Colon (tissue), 2 donors: ENCODE data around the gene EPHB1.

ENCODE experiments used
- FAIRE-seq: peaks from 2 replicates; lab custom pipeline; 2012; peaks lifted over from hg19 to GRCh38; lab: Jason Lieb, UNC
- donor health status: control.
- donor health status: control.

Gene EPHB1

DNA sequence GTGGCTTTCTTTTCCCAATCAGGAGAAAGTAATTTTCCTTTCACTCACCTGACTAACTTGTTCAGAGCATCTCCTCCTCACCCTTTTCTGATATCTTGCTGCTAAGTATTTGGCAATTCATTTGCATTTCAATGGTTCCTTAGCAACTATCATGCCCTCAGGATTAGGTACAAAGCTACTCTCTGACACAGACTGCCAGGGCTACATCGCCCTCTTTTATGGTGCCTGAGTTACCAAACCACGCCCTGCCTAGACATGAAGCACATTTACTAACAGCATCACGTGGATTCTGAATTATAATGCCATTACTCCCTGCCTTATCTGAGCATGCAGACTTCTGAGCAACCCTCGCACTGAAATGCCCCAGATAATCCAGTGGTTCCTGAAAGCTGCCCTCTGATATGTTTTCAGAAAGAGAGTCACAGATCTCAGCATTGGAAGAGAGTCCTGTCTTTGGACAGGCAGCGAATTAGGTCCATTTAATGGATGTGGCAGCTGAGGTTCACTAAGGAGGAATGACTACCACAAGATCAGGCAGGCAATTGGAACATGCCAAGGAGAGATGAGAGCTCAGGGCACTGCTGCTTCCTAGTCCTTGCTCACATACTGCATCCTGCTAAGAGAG, 14.5 kb downstream of the EPHB1 start:
- no peak for FAIRE-seq

DNA sequence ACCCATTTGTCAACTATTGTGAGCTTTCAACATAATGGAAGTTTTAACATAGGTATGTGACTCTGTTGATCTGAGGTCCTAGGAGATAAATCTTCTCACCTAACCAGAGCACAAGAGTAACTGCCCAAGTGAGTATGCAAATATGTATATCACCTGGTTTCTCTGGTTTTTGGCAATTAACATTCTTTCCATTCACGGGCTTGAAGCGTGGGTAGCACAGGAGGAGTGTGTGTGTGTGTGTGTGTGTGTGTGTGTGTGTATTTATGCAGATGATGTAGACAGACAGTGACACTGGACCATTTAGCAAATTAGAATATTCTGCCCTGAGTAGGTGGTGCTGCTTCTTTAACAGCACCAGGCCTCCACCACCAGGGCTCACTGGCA, 15.0 kb downstream of the EPHB1 start:
- FAIRE-seq = no peak

GRCh38 chr3:134810850-134811249, 15.8 kb downstream of the EPHB1 start:
- FAIRE-seq = no peak

DNA sequence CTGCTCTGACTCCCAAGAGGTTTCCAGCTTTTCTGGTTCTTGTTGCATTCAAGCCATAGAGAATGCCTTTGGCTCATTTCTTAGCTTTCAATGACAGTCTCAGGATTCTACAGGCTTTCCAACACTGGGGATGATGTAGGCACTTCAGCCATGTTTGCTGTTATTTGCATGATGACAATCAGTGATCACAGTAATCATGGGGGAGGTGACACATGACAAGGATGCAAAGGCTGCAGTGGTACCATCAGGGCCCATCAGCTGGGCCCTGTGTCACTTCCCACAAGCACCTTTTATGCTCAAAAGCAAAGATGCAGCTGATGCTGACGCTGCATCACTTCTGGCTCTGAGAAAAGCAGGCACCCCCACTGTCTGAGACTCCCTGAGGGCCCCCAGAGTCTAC, 18.6 kb downstream of the EPHB1 start:
- no peak for FAIRE-seq

- FAIRE-seq = no peak
These were observed 20.5 kb downstream of the EPHB1 start for GRCh38 chr3:134815519-134815918.

DNA sequence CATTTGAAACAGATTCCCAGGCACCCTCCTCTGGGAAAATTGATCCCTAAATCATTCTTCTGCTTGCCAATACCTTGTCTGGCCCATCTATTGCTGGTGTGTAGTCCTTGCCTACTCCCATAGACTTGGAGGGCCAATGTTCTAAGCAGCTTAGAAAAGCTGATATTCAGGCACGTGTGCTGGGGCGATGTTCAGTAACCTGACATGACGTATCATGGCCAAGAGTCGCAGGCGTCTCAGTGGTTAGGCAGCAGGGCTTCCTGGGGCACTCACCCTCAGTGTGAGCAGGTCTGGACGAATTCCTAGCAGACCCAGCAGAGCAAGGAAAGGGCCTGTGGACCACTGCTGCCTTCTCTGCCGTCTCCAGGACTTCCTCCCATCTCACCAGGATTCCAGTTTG, 21.6 kb downstream of the EPHB1 start:
- FAIRE-seq = no peak

GRCh38 chr3:134817297-134817696, 22.2 kb downstream of the EPHB1 start:
- no peak for FAIRE-seq

DNA sequence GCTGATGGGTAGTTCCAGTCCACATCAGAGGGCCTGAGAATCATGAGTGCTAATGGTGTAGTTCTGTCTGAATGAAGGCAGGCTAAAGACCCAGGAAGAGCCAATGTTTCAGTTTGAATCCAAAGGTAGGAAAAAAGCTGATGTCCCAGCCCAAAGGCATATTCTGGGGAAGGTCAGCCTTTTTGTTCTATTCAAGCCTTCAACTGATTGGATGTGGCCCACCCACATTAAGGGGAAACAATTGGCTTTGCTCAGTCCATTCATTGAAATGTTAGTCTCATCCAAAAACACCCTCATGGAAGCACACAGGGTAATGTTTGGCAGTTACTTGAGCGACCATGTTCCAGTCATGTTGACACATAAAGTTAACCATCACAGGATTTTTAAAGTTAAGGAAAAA, 25.9 kb downstream of the EPHB1 start:
- FAIRE-seq = no peak

DNA sequence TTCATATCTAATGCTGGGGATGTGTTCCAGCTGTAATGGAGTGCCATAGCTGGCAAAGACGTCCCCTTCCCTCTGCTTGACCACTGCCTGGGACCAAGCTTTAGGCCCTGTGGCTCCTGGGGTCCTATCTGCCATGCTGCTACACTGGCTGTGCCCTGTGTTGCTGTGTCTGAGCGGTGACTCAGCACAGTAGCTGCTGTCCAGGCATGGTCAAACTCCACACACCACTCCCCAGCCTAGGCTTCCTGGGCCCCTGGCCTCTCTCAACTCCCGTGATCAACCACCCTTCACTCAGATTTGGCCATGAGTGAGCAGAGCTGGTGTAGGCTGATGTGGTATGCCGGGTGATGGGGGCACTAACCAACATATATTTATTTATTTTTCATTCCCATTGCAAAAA, 27.0 kb downstream of the EPHB1 start:
- no peak for FAIRE-seq

DNA sequence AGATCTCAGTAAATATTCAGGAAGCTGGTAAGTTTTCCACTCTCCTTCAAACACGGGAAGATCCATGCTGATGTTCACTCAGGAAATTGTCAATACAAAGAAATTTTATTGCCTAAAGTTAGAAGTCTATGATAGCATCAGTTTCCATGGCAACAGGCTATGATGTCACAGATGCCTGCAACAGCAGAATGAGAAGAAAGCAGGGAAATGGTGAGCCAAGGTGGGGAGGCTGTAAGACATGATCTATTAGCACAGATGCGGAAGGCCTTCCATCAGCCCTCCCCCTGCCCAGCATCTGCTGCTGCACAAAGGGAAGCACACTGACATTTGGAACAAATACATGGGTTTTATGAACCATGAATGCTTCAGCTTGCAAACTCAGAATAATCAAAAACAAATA, 28.6 kb downstream of the EPHB1 start:
- no peak for FAIRE-seq

DNA sequence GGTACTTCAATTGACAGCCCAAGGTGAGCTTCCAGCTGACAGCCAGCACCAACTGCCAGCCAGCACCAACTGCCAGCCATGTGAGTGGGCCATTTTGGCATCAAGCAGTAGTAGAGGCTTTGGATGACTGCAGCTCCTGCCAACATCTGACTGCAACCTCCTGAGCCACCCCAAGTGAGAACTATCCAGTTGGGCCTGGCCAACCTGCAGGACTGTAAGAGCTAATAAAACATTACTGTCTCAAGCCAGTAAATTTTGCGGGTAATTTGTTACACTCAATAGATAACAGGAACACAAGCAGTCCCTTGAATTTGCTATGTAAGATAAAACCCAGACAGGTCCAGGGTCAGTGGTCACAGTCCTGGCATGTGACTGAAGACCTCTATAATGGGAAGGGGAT, 29.7 kb downstream of the EPHB1 start:
- FAIRE-seq = no peak

DNA sequence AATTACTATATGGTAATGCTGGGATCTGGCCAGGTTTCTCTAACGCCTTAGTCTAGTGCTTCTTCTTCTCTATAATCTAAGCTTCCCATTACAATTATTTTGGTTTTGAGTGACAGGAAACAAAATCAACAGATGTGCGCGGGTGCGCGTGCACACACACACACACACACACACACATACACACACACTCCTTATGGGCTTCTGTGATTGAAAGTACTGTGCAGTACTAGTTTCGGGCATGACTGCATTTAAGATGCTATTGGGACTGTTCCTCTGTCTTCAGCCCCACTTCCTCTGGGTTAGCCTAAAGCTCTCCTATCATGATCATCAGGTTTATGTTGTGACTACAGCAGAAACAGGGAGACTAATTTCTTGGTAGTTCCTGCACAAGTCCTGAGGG, 32.2 kb downstream of the EPHB1 start:
- FAIRE-seq = no peak

GRCh38 chr3:134829721-134830120, 34.7 kb downstream of the EPHB1 start:
- FAIRE-seq = no peak

GRCh38 chr3:134832585-134832984, 37.5 kb downstream of the EPHB1 start:
- FAIRE-seq = no peak

- no peak for FAIRE-seq
These were observed 38.5 kb downstream of the EPHB1 start for GRCh38 chr3:134833453-134834163.

GRCh38 chr3:134836921-134837320, 41.9 kb downstream of the EPHB1 start:
- FAIRE-seq = no peak

DNA sequence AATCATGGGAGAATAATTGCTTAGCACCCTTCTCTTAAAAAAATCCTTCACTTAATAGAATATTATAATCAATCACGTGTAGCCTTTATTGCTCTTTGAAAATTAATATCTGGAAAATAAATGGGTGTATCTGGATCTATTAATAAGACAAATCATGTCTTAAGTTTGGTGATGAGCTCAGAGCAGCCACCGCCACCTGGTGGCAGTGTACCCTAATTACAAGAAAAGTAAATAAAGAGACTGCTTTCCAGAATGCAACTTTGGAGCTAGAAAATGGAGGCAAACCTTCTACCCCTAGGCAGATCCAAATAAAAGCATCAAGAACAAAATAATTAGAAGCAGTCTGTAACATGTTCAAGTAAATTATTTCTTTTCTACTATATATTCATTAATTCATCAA, 43.5 kb downstream of the EPHB1 start:
- no peak for FAIRE-seq

DNA sequence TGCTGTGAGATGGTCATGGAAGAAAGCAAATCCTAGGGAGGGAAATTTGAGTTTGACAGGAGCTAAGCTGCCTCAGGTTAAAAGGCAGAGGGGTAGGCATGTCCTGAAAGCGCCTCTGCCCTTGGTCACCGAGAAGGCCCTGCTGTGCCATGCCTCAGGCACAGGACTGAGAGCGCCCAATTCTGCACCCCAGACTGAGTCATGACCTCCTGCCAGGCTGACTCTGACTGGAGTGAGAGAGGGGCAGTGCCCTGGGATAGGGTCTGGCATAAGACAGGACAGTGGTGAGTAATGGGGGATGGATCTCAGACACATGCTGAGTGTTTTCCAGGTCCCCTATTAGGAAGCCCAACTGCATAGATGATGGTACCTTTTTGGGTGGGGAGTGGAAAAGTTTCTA, 44.4 kb downstream of the EPHB1 start:
- no peak for FAIRE-seq

DNA sequence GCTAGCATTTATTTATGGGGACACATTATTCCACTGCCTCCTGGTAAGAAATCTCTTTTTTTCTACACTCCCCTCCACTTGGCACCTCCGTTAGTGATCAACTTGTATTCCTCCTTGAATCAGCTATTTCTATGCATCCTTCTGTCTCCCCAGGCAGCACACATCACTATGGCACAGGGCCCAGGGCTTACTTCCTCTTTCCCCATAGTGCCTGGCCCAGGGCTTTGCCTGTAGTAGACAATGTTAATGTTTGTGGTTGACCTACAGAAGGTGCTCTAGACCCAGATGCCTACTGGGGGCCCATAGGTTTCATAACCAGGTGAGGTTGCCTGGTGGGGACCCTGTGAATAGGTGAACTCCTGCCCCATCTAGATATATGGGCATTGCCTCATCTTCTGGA, 44.9 kb downstream of the EPHB1 start:
- no peak for FAIRE-seq

- no peak for FAIRE-seq
These were observed 45.4 kb downstream of the EPHB1 start for GRCh38 chr3:134840459-134840858.

DNA sequence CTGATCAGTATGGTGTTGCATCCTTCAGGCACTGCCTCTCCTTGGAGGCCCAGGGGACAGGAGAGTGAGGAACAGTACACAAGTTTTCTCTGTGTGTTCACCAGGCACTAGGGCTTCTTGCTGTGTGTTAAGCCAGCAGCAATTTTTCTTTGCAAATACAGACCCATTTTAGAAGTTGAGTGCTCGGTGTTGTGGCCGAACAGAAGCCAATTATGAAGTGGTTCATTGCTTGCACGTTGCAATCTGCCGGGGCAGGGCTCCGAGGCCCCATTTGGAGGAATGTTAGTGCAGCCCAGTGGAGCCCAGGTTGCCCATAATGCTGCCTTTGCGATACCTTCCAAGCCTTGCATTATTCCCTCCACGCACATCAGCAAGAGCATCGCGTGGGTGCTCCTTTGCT, 51.0 kb downstream of the EPHB1 start:
- FAIRE-seq = no peak

- FAIRE-seq = no peak
These were observed 51.9 kb downstream of the EPHB1 start for GRCh38 chr3:134846911-134847317.

- no peak for FAIRE-seq
These were observed 52.3 kb downstream of the EPHB1 start for GRCh38 chr3:134847349-134847748.

DNA sequence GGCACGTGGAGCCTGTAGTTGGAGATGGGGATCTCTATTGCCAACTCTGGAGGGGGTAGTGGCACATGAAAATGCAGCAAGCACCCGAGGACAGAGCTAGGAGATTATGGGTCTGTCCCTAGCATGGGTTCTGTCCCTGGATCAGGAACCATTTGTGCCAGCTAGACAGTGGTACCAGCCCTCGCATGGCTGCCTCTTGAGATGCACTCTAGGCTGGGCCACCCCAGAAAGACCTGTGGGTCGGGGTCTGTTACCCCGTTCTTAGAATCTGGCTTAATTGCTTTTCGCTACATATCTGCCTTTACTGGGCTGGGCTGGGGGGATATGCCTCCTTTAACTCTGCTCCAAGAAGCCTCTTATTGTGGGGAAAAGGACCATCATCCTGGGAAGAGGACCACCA, 54.5 kb downstream of the EPHB1 start:
- no peak for FAIRE-seq
